GM19438 (cell line): ENCODE measurements around the gene OVOL3.

Source experiments
- ATAC-seq: cut with Tn5 transposase; IDR thresholded peaks from one replicate; pipeline ENCODE4 v1.9.1; 2021; ENCODE audit warnings: low read depth; ENCODE audit not compliant: unreplicated experiment

Gene OVOL3

DNA sequence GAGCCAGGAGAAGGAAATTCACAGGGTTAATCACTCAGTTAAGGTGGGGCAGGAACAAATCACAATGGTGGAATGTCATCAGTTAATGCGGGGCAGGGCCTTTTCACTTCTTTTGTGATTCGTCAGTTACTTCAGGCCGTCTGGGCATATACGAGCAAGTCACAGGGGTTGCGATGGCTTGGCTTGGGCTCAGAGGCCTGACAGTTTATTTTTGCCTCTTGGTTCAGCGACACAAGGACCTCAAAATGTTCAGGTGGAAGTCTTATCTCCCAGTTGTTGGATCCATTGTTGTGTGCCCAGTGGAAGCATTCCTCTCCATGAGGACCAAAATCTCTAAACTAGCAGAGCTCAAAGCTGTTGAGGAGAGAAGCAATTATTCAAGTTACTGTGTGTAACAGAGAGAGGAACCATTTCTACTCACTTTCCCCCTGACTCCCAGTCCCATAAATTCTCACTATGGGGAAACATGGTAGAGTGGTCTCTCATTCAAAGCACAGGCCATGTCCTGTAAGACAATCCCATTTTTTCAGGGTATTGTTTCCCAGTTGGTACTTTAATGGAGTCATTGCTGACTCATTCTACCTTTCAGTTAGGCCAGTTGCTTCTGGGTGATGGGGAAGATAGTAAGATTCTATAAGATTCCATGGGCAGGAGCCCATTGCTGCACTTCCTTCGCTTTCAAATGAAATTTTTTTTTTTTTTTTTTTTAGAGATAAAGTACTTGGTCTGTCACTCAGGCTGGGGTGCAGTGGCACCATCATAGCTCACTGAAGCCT is 50.1 kb downstream of the OVOL3 start:
- ATAC-seq: no peak
